Endothelial cell of umbilical vein (primary cell): Measurements from ENCODE around the gene BDP1. TPM values are rescaled to one million over a fixed set of nuclear protein-coding genes. Genes with fewer than 3 reads are reported as not detected.

Experiments used
- BruUV-seq: library from RNA; stranded (reverse); fragments of 400-500 nt; replicated peaks from 2 replicates; lab custom pipeline; 2021; lab: Mats Ljungman, UMichigan
- CTCF ChIA-PET: fragments of 300-600, 350-600 bp; sonication (Branson Sonifier 250); formaldehyde crosslinking; loops from one replicate; lab custom pipeline; 2021; ENCODE audit warnings: antibody characterized with exemption, inconsistent platforms; lab: Charles Lee
- POLR2A ChIA-PET: fragments of 300-600, 350-600 bp; sonication (Branson Sonifier 250); formaldehyde crosslinking; loops from one replicate; lab custom pipeline; 2021; ENCODE audit warnings: antibody characterized with exemption, inconsistent platforms; lab: Charles Lee
- DNase-seq: peaks from one replicate; pipeline ENCODE4 v3.0.0-alpha.2; 2011; ENCODE audit warnings: low read depth, low spot score
- FAIRE-seq: peaks from 2 replicates; lab custom pipeline; 2011; peaks lifted over from hg19 to GRCh38; lab: Jason Lieb, UNC
- H2AFZ ChIP-seq: 2 replicates; pipeline ENCODE4 v1.6.0; 2012; ENCODE audit warnings: low read depth, low read length, control low read depth, inconsistent platforms
- H3K27ac ChIP-seq: 2 replicates; pipeline ENCODE4 v1.5.1; 2011; ENCODE audit warnings: low read depth, mild to moderate bottlenecking, control low read depth, low read length, moderate library complexity; ENCODE audit not compliant: insufficient read depth
- H3K27me3 ChIP-seq, 2 experiments: 2 replicates each; pipeline versions ENCODE4 v1.6.0 to v1.6.1; 2011; ENCODE audit warnings: low read length in 2 of 2, mixed read lengths in 1 of 2; ENCODE audit not compliant: control insufficient read depth in 2 of 2, insufficient read depth in 2 of 2
- H3K36me3 ChIP-seq, 2 experiments: 2 replicates in 1 of 2; 3 replicates in 1 of 2; pipeline ENCODE4 v1.5.1; 2011; ENCODE audit warnings: low read length in 2 of 2, mild to moderate bottlenecking in 1 of 2, moderate library complexity in 1 of 2; ENCODE audit not compliant: control insufficient read depth in 2 of 2, insufficient read depth in 2 of 2; ENCODE audit errors: extremely low read depth in 1 of 2
- H3K4me1 ChIP-seq: 3 replicates; pipeline ENCODE4 v1.5.1; 2011; ENCODE audit warnings: mild to moderate bottlenecking, low read length; ENCODE audit not compliant: control insufficient read depth, insufficient read depth; ENCODE audit errors: extremely low read depth
- H3K4me2 ChIP-seq: 2 replicates; pipeline ENCODE4 v1.6.1; 2011; ENCODE audit warnings: low read length, control low read depth, mixed read lengths; ENCODE audit not compliant: insufficient read depth
- H3K4me3 ChIP-seq, 3 experiments: fragments of 200-600 bp in 1 of 3; sonication (generic), shearing (Covaris generic) in 1 of 3; replicated peaks in 1 of 3; 2 replicates each; pipeline ENCODE4 v1.5.1; 2011 to 2016; ENCODE audit warnings: control low read depth in 3 of 3, low read length in 3 of 3, mild to moderate bottlenecking in 2 of 3, inconsistent platforms in 1 of 3, low read depth in 1 of 3, moderate library complexity in 1 of 3; ENCODE audit not compliant: insufficient read depth in 1 of 3
- H3K79me2 ChIP-seq: 2 replicates; pipeline ENCODE4 v1.6.0; 2012; ENCODE audit warnings: low read length, inconsistent platforms; ENCODE audit not compliant: control insufficient read depth, insufficient read depth
- H3K9ac ChIP-seq: replicated peaks from 2 replicates; pipeline ENCODE3; 2011; ENCODE audit warnings: low read length, control low read depth; ENCODE audit not compliant: insufficient read depth; ENCODE audit errors: extremely low read depth
- H3K9me1 ChIP-seq: replicated peaks from 3 replicates; pipeline ENCODE4 v1.6.0; 2011; ENCODE audit warnings: mild to moderate bottlenecking, low read length; ENCODE audit not compliant: control insufficient read depth, insufficient read depth; ENCODE audit errors: extremely low read depth
- H3K9me3 ChIP-seq: replicated peaks from 2 replicates; pipeline ENCODE4 v1.5.1; 2012; ENCODE audit warnings: low read length, inconsistent platforms; ENCODE audit not compliant: control insufficient read depth, insufficient read depth
- H4K20me1 ChIP-seq: replicated peaks from 2 replicates; pipeline ENCODE3; 2011; ENCODE audit warnings: mild to moderate bottlenecking, low read length; ENCODE audit not compliant: control insufficient read depth, insufficient read depth; ENCODE audit errors: extremely low read depth
- CTCF ChIP-seq, 2 donors: IDR thresholded peaks; 1 replicate in 1 of 2; 2 replicates in 1 of 2; pipeline ENCODE4 v1.5.1; 2011; ENCODE audit warnings: low read length in 2 of 2, mild to moderate bottlenecking in 2 of 2, moderate library complexity in 2 of 2, control low read depth in 1 of 2, inconsistent platforms in 1 of 2, low read depth in 1 of 2; ENCODE audit not compliant: insufficient read depth in 1 of 2; ENCODE audit errors: extremely low read depth in 1 of 2
- EZH2 ChIP-seq: IDR thresholded peaks from 2 replicates; pipeline ENCODE4 v1.6.1; 2012; ENCODE audit warnings: borderline replicate concordance, low read depth, mild to moderate bottlenecking, moderate library complexity, low read length, inconsistent platforms; ENCODE audit not compliant: severe bottlenecking
- FOS ChIP-seq: IDR thresholded peaks from 2 replicates; pipeline ENCODE4 v1.6.1; 2011; ENCODE audit warnings: mild to moderate bottlenecking, low read length, moderate library complexity, borderline replicate concordance; ENCODE audit not compliant: insufficient read depth
- GATA2 ChIP-seq: IDR thresholded peaks from 2 replicates; pipeline ENCODE4 v1.7.0; 2011; ENCODE audit warnings: low read depth, mild to moderate bottlenecking, moderate library complexity, mixed read lengths, low read length; ENCODE audit not compliant: insufficient read length, insufficient read depth
- JUN ChIP-seq: IDR thresholded peaks from 2 replicates; pipeline ENCODE4 v1.6.1; 2011; ENCODE audit warnings: borderline replicate concordance, low read depth; ENCODE audit not compliant: insufficient read length, insufficient read depth
- MAX ChIP-seq: IDR thresholded peaks from 2 replicates; pipeline ENCODE4 v1.6.1; 2011; ENCODE audit not compliant: insufficient read depth, insufficient read length
- MYC ChIP-seq: IDR thresholded peaks from one replicate; pipeline ENCODE4 v1.6.1; 2011; ENCODE audit warnings: mild to moderate bottlenecking, low read depth, low read length
- POLR2A ChIP-seq: IDR thresholded peaks from 2 replicates; pipeline ENCODE4 v1.6.1; 2012; ENCODE audit warnings: low read depth, mild to moderate bottlenecking, control low read depth, low read length
- POLR2AphosphoS5 ChIP-seq: IDR thresholded peaks from 2 replicates; pipeline ENCODE4 v1.6.1; 2012; ENCODE audit warnings: low read depth, mild to moderate bottlenecking, control low read depth, low read length, moderate library complexity; ENCODE audit not compliant: insufficient read depth
- dilution Hi-C: fragments of 300-500 bp; cut with MboI; formaldehyde crosslinking; loops from one replicate; pipeline ENCODE4 v1.15.0; 2019; ENCODE audit warnings: low sequenced_read_pairs; ENCODE audit not compliant: extremely low pct_ligation_motif_present
- intact Hi-C: fragments of 100-400 bp; cut with micrococcal nuclease; formaldehyde crosslinking; loops from one replicate; pipeline ENCODE4 v1.10.0; 2022
- polyA plus RNA-seq, 4 experiments: library from polyadenylated mRNA; depleted of rRNA in 3 of 4; stranded (reverse) in 3 of 4; unstranded in 1 of 4; fragments of >200 nt; gene quantifications; 2 replicates each; pipeline versions ENCODE4 v1.2.1 to v1.2.3, GENCODE V29; 2011 to 2012; ENCODE audit warnings: missing spikeins in 1 of 4
- total RNA-seq: library from RNA; stranded (reverse); gene quantifications from 2 replicates; pipeline ENCODE4 v1.2.3, GENCODE V29; 2021

The BDP1 gene
- total and polyA plus RNA-seq, 2 donors (not counting 3 experiments of a cell fraction or from before 2014, with no cell fraction given): 4.5 to 27.5 TPM

GRCh38 chr5:71587766-71588532, 132.5 kb downstream of the BDP1 start:
- POLR2A ChIA-PET: interaction anchor here (1.0 to 1.2 kb wide), 2 partner anchors 13 to 31 kb away, joined by 4 to 8 read pairs; no protein-coding TSS in a partner anchor
- DNase-seq (no peak), FAIRE-seq (peak; percentile 18)
- intact Hi-C loops: loop anchor here (2.0 to 5.0 kb wide), 2 partner anchors 13 to 169 kb away; no protein-coding TSS in a partner anchor
- Histone ChIP-seq H4K20me1 (no peaks in the 10 kb centered on the region), H2AFZ (peak overlapping the region; percentile 76), H3K9me3 (no peaks in the 10 kb centered on the region), H3K4me3 (peak overlapping the region; percentile 61 to 75 (median 63)), H3K9ac (peak overlapping the region; percentile 76), H3K27me3 (no peaks in the 10 kb centered on the region), H3K4me1 (peaks cover 3% of the 10 kb centered on the region), H3K4me2 (peak overlapping the region; percentile 62), H3K79me2 (peaks cover 2% of the 10 kb centered on the region), H3K36me3 (no peaks in the 10 kb centered on the region), H3K27ac (peak overlapping the region; percentile 46), H3K9me1 (no peaks in the 10 kb centered on the region)
- CTCF ChIA-PET: interaction anchor here (2.7 kb wide), 1 partner anchor 13 kb away, joined by 26 read pairs; no protein-coding TSS in a partner anchor
- dilution Hi-C loops: no loop called here
- TF ChIP-seq FOS (no peak), MYC (no peak), GATA2 (no peak), POLR2A (no peak), CTCF (IDR thresholded peaks at IDR 0.05; ENCODE audit: extremely low read depth in 1 of 2, insufficient read depth in 1 of 2, low read depth in 1 of 2, low read length in 2 of 2) (no peak), JUN (no peak), EZH2 (no peak), POLR2AphosphoS5 (no peak), MAX (no peak)
- BruUV-seq: no TSS peak
